ENCODE measurements around the gene TFEB.

The TFEB gene

DNA sequence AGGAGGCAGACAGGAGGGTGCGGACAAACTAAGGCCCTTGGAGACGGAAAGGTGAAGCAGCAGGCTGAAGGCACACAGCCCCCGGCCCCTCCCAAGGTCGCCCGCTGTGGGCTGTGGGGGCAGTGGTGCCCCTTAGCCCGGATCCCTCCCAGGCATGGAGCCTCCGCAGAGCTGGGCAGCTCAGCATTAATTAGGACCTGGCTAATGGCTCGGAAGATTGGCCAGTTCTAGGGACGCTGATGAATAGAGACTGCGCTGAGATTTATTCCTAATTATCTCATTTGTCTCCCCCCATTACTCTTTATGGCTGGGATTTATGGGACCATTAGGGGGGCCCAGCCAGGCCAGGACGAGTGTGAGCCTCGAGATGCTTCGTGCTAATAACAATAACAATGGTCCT, 76.8 kb downstream of the TFEB start:
- Histone ChIP-seq H3K36me3 (ENCODE audit: control insufficient read depth, insufficient read depth, low read length) (no peaks in the 10 kb centered on the region), H3K4me3 (ENCODE audit: low read length) (no peak overlapping the region), H3K9me3 (ENCODE audit: control insufficient read depth, low read length) (no peaks in the 10 kb centered on the region), H3K4me1 (ENCODE audit: control insufficient read depth, insufficient read depth, low read length) (no peaks in the 10 kb centered on the region), H3K9ac (ENCODE audit: low read length) (no peak overlapping the region), H3K27me3 (ENCODE audit: control insufficient read depth, insufficient read depth, low read length) (peaks cover 37% of the 10 kb centered on the region)

DNA sequence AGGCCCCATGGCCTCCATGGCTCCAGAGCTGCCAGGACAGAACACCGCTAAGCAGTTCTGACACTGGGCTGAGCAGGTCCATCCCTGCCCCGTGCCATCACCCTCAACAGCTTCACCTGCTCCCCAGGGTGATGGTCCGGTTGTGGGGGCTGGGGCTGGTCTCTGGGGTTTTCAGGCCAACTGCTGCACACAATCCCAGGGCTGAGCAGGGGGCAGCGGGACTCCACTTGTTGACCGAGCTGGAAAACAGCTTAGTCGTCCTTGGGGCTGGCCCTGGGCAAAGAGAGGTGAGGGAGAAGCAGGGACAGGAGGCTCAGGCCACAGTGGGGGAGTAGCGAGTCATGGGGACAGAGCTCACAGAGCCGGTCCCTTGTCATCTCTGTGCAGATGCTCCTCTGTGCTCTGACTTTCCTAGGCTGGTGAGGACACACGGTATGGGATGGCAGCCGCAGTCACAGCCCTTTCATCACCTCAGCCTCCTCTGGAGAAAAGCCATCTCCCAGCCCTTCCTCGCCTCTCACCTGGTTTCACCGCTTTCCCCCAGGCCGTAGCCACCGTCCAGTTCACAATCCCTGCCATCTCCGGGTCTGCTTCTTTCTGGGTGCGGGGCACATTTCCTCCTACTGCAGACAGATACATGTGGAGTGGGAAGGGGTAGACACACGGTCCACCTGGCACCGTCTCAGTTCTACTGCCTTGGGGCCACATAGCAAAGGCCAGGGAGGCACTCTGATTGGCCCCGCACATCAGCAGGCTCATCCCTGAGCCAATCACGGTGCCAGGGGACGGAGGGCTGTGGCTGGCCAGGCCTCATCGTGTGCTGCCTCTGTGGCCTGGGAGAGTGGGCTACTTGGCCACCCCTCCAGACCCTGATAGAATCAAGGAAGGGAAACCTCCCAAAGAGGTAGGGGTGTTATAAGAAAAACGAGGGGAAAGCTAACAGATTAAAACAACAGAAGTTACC, 78.0 kb downstream of the TFEB start:
- H3K36me3 ChIP-seq (ENCODE audit: control insufficient read depth, insufficient read depth, low read length), result no peaks in the 10 kb centered on the region
- H3K4me3 ChIP-seq (ENCODE audit: low read length), result no peak overlapping the region
- peaks cover 37% of the 10 kb centered on the region for H3K27me3 ChIP-seq (ENCODE audit: control insufficient read depth, insufficient read depth, low read length)
- H3K4me1 ChIP-seq (ENCODE audit: control insufficient read depth, insufficient read depth, low read length), result no peaks in the 10 kb centered on the region
- no peak overlapping the region for H3K9ac ChIP-seq (ENCODE audit: low read length)
- H3K9me3 ChIP-seq (ENCODE audit: control insufficient read depth, low read length), result no peaks in the 10 kb centered on the region

DNA sequence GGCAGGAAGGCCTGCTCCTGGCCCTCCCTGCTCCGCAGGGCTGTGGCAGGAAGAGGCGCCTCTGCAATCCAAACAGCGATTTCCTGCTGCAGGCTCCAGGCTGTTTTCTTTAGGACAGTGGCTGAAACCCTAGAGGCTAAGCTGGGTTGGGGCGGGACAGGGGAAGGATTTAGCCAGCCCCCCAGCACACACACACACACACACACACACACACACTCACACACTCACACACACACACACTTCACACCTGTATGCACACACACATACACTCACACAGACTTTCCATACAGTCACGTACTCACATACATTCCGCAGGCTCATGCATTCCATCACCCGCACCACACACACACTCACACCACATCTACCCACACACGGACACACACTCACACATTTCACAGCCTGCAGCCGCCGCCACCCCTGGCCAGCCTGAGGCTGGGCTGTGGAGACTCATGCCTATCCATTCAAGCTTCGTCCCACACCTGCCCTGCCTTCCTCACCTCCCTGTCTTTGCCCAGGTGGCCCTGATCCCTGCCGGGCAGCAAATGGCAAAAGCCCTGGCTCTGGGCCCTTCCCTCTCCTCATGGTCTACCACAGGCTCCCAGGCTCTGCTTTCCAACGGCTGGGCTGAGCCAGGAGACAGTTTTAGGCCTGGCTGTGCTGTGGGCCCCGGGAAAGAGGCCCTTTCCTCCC, 79.3 kb downstream of the TFEB start:
- Histone ChIP-seq H3K4me1 (ENCODE audit: control insufficient read depth, insufficient read depth, low read length) (no peaks in the 10 kb centered on the region), H3K27me3 (ENCODE audit: control insufficient read depth, insufficient read depth, low read length) (peaks cover 26% of the 10 kb centered on the region), H3K9ac (ENCODE audit: low read length) (no peak overlapping the region), H3K9me3 (ENCODE audit: control insufficient read depth, low read length) (no peaks in the 10 kb centered on the region), H3K36me3 (ENCODE audit: control insufficient read depth, insufficient read depth, low read length) (no peaks in the 10 kb centered on the region), H3K4me3 (ENCODE audit: low read length) (no peak overlapping the region)

DNA sequence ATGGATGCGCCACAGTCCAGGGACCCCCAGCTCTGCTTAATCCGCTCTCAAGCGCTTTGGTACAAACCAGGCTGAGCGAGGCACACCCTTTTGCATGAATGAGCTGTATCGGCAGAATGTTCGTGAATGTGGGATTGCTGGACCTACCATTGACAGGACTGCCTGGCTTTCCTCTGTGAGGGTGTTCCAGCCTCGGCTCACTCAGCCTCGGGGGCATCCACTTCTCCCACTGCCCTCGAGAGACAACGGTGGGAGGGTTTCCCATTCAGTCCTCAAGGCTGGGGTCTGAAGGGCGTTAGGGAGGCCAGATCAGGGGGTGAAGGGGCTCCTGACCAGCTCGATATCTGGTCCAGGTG, 79.8 kb downstream of the TFEB start:
- Histone ChIP-seq H3K4me1 (ENCODE audit: control insufficient read depth, insufficient read depth, low read length) (no peaks in the 10 kb centered on the region), H3K36me3 (ENCODE audit: control insufficient read depth, insufficient read depth, low read length) (no peaks in the 10 kb centered on the region), H3K4me3 (ENCODE audit: low read length) (no peak overlapping the region), H3K9ac (ENCODE audit: low read length) (no peak overlapping the region), H3K9me3 (ENCODE audit: control insufficient read depth, low read length) (no peaks in the 10 kb centered on the region), H3K27me3 (ENCODE audit: control insufficient read depth, insufficient read depth, low read length) (peaks cover 26% of the 10 kb centered on the region)

DNA sequence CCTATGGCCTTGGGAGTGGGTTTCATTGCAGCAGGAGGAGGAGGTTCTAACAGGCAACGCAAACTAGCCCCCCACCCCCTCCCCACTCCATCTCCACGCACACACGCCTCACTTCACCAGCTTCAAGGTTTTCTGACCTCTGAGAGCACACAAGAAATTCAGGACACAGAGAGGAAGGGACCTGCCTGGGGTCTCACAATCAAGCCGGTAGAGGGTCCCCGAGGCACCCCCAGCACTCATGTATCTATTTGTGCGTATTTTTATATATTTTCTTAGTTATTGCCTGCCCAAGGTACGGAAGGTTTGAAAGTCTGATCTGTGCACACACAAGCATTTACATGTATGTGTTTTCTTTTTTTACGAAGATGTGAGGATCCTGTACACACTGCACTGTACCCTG, 80.2 kb downstream of the TFEB start:
- H3K9me3 ChIP-seq (ENCODE audit: control insufficient read depth, low read length), result no peaks in the 10 kb centered on the region
- H3K27me3 ChIP-seq (ENCODE audit: control insufficient read depth, insufficient read depth, low read length), result peaks cover 24% of the 10 kb centered on the region
- H3K9ac ChIP-seq (ENCODE audit: low read length), result no peak overlapping the region
- H3K4me1 ChIP-seq (ENCODE audit: control insufficient read depth, insufficient read depth, low read length), result no peaks in the 10 kb centered on the region
- H3K4me3 ChIP-seq (ENCODE audit: low read length), result no peak overlapping the region
- no peaks in the 10 kb centered on the region for H3K36me3 ChIP-seq (ENCODE audit: control insufficient read depth, insufficient read depth, low read length)

DNA sequence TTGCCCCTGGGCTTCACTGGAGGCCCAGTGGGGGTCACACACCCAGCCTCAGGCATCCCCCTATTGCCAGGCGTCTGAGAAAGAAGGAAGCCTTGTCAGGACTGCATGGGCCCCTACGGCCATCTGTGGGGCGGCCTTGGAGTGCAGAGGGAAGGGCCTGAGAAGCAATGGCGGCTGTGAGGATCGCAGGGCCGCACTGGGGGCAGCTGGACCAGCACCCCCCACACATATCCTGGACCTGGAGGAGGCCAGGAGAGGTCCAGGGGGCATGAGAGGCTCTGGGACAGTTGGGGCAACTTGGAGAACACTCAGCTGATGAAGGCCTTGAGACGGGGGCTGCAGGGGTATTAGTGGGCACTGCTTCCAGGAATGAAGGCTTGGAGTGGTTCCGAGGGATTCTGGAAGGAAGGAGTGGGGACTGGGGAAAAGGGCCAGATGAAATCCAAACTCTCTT, 80.7 kb downstream of the TFEB start:
- Histone ChIP-seq H3K36me3 (ENCODE audit: control insufficient read depth, insufficient read depth, low read length) (no peaks in the 10 kb centered on the region), H3K4me1 (ENCODE audit: control insufficient read depth, insufficient read depth, low read length) (no peaks in the 10 kb centered on the region), H3K9me3 (ENCODE audit: control insufficient read depth, low read length) (no peaks in the 10 kb centered on the region), H3K9ac (ENCODE audit: low read length) (no peak overlapping the region), H3K27me3 (ENCODE audit: control insufficient read depth, insufficient read depth, low read length) (peaks cover 20% of the 10 kb centered on the region), H3K4me3 (ENCODE audit: low read length) (no peak overlapping the region)

DNA sequence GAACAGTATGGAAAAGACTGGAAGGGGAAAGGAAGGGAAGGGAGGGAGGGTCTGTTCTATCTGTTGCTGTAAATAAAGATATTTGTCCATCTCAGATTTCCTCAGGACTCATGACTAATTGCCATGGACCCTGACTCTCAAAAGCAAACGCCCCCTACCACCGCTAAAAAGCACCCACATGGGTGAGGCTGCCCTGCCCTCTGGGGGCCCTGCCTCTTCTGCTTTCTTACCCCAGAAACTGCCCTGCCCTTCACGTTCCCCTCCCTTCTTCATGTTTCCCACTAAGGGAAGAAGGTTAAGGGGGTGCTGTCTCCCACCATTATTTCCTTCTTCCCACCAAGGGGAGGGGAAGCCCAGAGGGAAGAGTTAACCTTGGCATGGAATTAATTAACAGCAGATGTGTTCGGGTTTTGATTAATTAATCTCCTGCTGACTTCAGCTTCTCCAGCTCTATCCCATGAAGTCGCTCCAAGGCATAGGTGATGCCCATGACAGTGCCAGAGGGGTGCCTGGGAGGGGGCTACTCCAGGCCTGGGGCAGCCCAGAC, 81.2 kb downstream of the TFEB start:
- Histone ChIP-seq H3K27me3 (ENCODE audit: control insufficient read depth, insufficient read depth, low read length) (peaks cover 18% of the 10 kb centered on the region), H3K4me1 (ENCODE audit: control insufficient read depth, insufficient read depth, low read length) (no peaks in the 10 kb centered on the region), H3K9me3 (ENCODE audit: control insufficient read depth, low read length) (no peaks in the 10 kb centered on the region), H3K36me3 (ENCODE audit: control insufficient read depth, insufficient read depth, low read length) (no peaks in the 10 kb centered on the region), H3K9ac (ENCODE audit: low read length) (no peak overlapping the region), H3K4me3 (ENCODE audit: low read length) (no peak overlapping the region)

DNA sequence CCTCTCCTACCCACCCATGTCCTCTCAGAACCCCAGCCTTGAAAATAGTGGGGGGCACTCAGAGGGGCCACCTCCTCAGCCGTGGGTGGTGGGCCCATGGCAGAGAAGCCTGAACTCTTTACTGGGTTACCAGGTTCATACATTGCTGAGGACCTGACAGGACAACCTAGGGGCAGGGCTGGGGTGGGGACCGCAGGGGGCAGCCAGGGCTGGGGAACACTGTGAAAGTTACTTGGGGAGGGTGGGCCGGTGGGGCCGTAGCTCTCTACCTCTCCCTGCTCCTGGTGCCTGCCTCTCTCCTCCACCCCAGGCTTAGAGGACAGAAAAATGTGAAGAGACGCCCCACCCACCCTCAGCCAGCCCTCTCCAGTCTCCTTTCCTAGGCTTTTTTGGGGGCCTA, 81.7 kb downstream of the TFEB start:
- Histone ChIP-seq H3K9ac (ENCODE audit: low read length) (no peak overlapping the region), H3K9me3 (ENCODE audit: control insufficient read depth, low read length) (no peaks in the 10 kb centered on the region), H3K27me3 (ENCODE audit: control insufficient read depth, insufficient read depth, low read length) (peaks cover 13% of the 10 kb centered on the region), H3K36me3 (ENCODE audit: control insufficient read depth, insufficient read depth, low read length) (no peaks in the 10 kb centered on the region), H3K4me1 (ENCODE audit: control insufficient read depth, insufficient read depth, low read length) (no peaks in the 10 kb centered on the region), H3K4me3 (ENCODE audit: low read length) (no peak overlapping the region)

DNA sequence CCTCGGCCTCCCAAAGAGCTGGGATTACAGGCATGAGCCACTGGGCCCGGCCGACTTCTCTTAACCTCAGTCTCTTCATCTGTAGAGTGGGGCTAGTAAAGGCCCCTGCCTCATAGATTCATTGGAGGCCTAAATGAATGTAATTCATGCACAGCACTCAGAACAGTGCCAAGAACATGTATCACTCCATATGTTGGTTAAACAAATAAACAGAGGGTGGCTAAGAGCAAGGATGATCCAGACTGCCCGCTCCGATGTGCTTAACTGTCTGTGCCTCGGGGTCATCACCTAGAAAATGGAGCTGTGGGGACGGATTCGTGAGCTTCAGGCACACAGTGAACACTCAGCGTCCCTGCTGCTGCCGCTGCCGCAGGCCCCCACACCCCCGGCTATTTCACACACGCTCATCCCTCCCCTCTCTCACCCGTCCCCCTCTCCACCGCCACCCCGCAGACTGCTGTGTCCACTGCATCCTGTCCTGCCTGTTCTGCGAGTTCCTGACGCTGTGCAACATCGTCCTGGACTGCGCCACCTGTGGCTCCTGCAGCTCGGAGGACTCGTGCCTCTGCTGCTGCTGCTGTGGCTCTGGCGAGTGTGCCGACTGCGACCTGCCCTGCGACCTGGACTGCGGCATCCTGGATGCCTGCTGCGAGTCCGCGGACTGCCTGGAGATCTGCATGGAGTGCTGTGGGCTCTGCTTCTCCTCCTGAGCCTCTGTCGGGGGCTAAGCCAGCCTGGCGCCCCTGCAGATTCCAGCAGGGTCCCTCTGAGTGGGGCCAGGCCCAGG, 82.3 kb downstream of the TFEB start:
- H3K27me3 ChIP-seq (ENCODE audit: control insufficient read depth, insufficient read depth, low read length), result peaks cover 13% of the 10 kb centered on the region
- no peaks in the 10 kb centered on the region for H3K36me3 ChIP-seq (ENCODE audit: control insufficient read depth, insufficient read depth, low read length)
- H3K4me3 ChIP-seq (ENCODE audit: low read length), result no peak overlapping the region
- no peak overlapping the region for H3K9ac ChIP-seq (ENCODE audit: low read length)
- H3K4me1 ChIP-seq (ENCODE audit: control insufficient read depth, insufficient read depth, low read length), result no peaks in the 10 kb centered on the region
- no peaks in the 10 kb centered on the region for H3K9me3 ChIP-seq (ENCODE audit: control insufficient read depth, low read length)

DNA sequence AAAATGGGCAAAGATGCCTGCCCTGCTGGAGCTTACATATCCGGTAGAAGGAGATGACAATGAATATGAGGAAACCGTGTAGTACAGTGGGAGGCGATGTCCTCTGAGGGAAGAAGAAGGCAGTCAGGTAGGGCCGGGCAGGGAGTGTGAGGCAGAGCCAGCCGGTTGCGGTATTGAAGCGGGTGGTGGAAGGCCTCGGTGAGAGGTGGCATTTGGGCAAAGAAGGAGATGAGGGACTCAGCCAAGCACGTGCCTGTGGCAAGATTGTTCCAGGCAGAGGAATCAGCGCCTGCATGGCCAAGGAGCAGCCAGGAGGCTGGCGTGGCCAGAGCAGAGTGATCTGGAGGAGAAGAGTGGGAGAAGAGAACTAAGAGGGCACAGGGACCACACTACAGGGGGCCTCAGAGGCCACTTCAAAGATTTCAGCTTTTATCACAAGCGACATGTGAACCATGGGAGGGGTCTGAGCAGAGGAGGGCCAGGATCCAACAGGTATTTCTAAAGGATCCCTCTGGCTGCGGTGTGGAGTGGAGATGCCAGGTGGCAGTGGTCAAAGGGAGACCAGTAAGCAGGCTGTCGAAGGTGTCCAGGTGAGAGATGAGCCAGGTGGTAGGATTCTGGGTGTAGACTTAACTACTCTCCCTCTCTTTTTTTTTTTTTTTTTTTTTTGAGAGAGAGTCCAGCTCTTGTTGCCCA, 83.3 kb downstream of the TFEB start:
- Histone ChIP-seq H3K4me1 (ENCODE audit: control insufficient read depth, insufficient read depth, low read length) (no peaks in the 10 kb centered on the region), H3K36me3 (ENCODE audit: control insufficient read depth, insufficient read depth, low read length) (no peaks in the 10 kb centered on the region), H3K9ac (ENCODE audit: low read length) (no peak overlapping the region), H3K4me3 (ENCODE audit: low read length) (no peak overlapping the region), H3K9me3 (ENCODE audit: control insufficient read depth, low read length) (no peaks in the 10 kb centered on the region), H3K27me3 (ENCODE audit: control insufficient read depth, insufficient read depth, low read length) (peaks cover 7% of the 10 kb centered on the region)

DNA sequence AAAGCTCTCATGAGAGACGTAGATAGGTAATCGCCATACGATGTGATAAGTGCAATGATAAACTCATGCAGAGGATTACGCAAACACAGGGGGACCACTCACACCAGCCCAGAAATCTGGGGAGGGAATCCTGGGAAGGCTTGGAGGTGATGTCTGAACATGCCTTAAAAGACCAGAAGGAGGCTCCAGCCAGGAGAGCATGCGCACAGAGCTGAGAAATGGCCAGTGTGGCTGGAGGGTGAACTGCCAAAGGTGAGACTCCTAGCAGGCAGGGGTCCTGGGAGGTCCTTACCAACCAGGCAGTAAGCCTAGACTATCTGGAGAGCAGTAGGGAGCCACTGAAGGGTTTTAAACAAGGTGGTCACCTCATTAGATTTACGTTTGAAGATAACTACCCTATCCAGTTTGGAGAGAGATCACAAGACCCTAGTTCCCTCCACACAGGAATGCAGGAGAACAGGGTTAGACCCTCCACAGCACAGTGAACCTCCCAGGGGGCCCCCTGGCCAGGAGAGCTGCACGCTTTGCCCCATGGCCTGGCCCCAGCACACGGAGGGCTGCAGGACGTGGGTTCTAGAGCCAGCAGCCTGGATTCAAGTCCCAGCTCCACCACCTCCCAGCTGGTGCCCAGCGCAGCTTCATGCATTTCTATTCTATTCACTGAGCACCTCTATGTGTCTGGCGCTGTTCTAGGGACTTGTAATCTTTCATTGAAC, 84.0 kb downstream of the TFEB start:
- peaks cover 5% of the 10 kb centered on the region for H3K27me3 ChIP-seq (ENCODE audit: control insufficient read depth, insufficient read depth, low read length)

More for the DNA sequence above, 84.0 kb downstream of the TFEB start:
- H3K36me3 ChIP-seq (ENCODE audit: control insufficient read depth, insufficient read depth, low read length), result no peaks in the 10 kb centered on the region
- no peaks in the 10 kb centered on the region for H3K9me3 ChIP-seq (ENCODE audit: control insufficient read depth, low read length)
- H3K4me3 ChIP-seq (ENCODE audit: low read length), result no peak overlapping the region
- no peaks in the 10 kb centered on the region for H3K4me1 ChIP-seq (ENCODE audit: control insufficient read depth, insufficient read depth, low read length)
- H3K9ac ChIP-seq (ENCODE audit: low read length), result no peak overlapping the region

All from mucosa of stomach (tissue), 1 donor.